AG04450 (cell line): ENCODE data around the gene TTC19. TPM values are rescaled to one million over a fixed set of nuclear protein-coding genes. Genes with fewer than 3 reads are reported as not detected.
"Not testable (repeated sequence)": the region's sequence is repeated elsewhere in the genome, so short reads cannot be mapped to it uniquely, and the experiment has no call there.

ENCODE experiments used
- CTCF ChIA-PET: fragments of 300-600, 350-600 bp; formaldehyde crosslinking; extraction: SDS; loops from one replicate; lab custom pipeline; 2022; ENCODE audit warnings: antibody characterized with exemption, inconsistent platforms; lab: Charles Lee
- POLR2A ChIA-PET: fragments of 350-600 bp; formaldehyde crosslinking; extraction: SDS; loops from one replicate; lab custom pipeline; 2021; ENCODE audit warnings: antibody characterized with exemption, inconsistent platforms; lab: Yijun Ruan, JAX
- DNase-seq: peaks from one replicate; pipeline ENCODE4 v3.0.0-alpha.2; 2011; ENCODE audit warnings: low read depth, low spot score
- H3K27ac ChIP-seq: one replicate; pipeline ENCODE4 v1.5.1; 2012; ENCODE audit warnings: low read depth, low read length, control low read depth
- H3K27me3 ChIP-seq: one replicate; pipeline ENCODE4 v1.6.0; 2012; ENCODE audit warnings: low read length; ENCODE audit not compliant: control insufficient read depth, insufficient read depth
- H3K4me3 ChIP-seq: 2 replicates; pipeline ENCODE4 v1.5.1; 2011; ENCODE audit warnings: mild to moderate bottlenecking, low read depth, low read length, control low read depth
- H3K9me3 ChIP-seq: 2 replicates; pipeline ENCODE4 v1.5.1; 2012; ENCODE audit warnings: low read length; ENCODE audit not compliant: control insufficient read depth, insufficient read depth
- polyA plus RNA-seq: library from polyadenylated mRNA; depleted of rRNA; stranded (reverse); fragments of >200 nt; gene quantifications from 2 replicates; pipeline ENCODE4 v1.2.3, GENCODE V29; 2011
- TF ChIP-seq, protein P1 (sequence below): IDR thresholded peaks from 2 replicates; pipeline ENCODE4 v1.5.1; 2011; ENCODE audit warnings: low read depth, low read length, control low read depth, inconsistent platforms

Gene TTC19
- polyA plus RNA-seq, 1 experiment, result 5.9 TPM

DNA sequence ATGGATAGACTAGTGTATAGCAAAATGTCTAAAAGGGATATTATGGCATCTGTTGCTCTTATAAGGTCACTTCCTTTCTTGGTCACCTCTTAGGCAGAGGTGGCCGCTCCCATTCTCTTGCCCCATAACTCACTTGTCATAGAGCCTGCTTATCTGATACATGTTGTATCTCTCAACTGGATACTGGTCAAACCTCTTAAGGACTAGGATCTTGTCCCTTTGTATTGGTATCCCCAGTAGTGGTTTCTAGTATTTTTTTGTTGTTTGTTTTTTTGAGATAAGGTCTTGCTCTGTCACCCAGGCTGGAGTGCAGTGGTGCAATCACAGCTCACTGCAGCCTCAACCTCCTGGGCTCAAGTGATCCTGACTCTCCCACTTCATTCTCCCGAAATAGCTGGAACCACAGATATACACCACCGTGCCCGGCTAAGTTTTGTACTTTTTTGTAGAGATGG is 27.1 kb upstream of the TTC19 start:
- POLR2A ChIA-PET, result no interaction called here
- Histone ChIP-seq H3K9me3 (no peaks in the 10 kb centered on the region), H3K27me3 (no peaks in the 10 kb centered on the region), H3K27ac (no peak overlapping the region), H3K4me3 (no peak overlapping the region)
- CTCF ChIA-PET, result no interaction called here
- DNase-seq, result no peak
- TF ChIP-seq, protein P1, sequence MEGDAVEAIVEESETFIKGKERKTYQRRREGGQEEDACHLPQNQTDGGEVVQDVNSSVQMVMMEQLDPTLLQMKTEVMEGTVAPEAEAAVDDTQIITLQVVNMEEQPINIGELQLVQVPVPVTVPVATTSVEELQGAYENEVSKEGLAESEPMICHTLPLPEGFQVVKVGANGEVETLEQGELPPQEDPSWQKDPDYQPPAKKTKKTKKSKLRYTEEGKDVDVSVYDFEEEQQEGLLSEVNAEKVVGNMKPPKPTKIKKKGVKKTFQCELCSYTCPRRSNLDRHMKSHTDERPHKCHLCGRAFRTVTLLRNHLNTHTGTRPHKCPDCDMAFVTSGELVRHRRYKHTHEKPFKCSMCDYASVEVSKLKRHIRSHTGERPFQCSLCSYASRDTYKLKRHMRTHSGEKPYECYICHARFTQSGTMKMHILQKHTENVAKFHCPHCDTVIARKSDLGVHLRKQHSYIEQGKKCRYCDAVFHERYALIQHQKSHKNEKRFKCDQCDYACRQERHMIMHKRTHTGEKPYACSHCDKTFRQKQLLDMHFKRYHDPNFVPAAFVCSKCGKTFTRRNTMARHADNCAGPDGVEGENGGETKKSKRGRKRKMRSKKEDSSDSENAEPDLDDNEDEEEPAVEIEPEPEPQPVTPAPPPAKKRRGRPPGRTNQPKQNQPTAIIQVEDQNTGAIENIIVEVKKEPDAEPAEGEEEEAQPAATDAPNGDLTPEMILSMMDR, result no peak

DNA sequence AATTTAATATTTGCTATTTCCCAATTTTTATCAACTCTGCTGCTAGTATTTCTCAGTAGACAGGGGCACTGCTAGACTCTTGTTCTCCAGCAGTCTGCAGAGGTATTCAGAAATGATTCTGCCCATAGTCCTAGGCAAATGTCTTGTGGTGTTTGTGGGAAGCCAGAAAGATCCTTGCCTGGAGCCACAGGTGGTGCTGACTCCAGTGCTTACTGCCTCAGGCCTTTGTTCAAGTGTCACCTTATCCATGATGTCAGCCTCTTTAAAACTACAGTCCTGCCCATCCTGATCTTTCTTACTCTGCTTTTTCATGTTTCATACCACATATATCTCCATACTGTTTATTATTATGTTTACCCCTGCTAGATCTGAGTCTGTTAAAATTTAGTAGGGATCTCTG is 26.6 kb upstream of the TTC19 start:
- no peaks in the 10 kb centered on the region for H3K27me3 ChIP-seq
- no peaks in the 10 kb centered on the region for H3K9me3 ChIP-seq
- DNase-seq, result no peak
- CTCF ChIA-PET, result no interaction called here
- H3K4me3 ChIP-seq, result no peak overlapping the region
- POLR2A ChIA-PET, result no interaction called here
- no peak overlapping the region for H3K27ac ChIP-seq
- TF ChIP-seq, protein P1, result no peak

DNA sequence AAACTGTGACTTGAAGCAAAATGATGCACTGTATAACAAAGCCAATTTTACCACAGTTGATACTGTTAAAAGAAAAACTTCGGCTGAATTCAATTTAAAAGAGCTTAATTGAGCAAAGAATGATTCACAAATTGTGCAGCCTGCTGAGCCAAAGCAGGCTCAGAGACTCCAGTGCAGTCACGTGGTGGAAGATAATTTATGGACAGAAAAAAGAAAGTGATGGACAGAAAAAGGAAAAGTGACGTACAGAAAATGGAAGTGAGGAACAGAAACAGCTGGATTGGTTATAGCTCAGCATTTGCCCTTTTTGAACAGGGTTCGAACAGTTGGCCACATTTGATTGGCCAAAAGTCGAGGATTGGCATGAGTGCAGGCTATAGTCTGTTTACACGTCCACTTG is 25.8 kb upstream of the TTC19 start:
- POLR2A ChIA-PET, result no interaction called here
- H3K27ac ChIP-seq, result no peak overlapping the region
- H3K4me3 ChIP-seq, result no peak overlapping the region
- TF ChIP-seq, protein P1, result no peak
- no peaks in the 10 kb centered on the region for H3K27me3 ChIP-seq
- no peak for DNase-seq
- CTCF ChIA-PET, result interaction anchor here (1.0 kb wide), 1 partner anchor 145 kb away, joined by 4 read pairs; no protein-coding TSS in a partner anchor
- H3K9me3 ChIP-seq, result no peaks in the 10 kb centered on the region

DNA sequence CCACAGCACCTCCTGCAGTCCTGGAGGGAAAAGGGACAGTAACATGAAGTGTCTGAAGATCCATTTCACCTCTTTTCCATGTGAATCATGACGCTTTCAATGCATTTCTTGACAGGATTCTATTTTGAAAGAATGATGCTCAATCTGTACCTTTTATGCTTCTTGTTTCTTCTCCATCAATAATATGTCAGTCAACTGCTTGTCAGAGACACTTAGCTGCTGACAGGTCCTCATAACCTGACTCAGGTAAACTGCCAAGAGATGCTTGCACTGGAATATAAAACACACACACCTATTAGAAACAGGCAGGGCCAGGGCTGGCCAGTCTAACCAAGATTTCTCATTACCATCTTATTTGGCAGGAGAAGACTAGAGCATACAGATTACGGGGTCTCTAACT is 21.7 kb upstream of the TTC19 start:
- ChIA-PET CTCF (no interaction called here), POLR2A (no interaction called here)
- Histone ChIP-seq H3K27me3 (no peaks in the 10 kb centered on the region), H3K4me3 (no peak overlapping the region), H3K9me3 (no peaks in the 10 kb centered on the region), H3K27ac (no peak overlapping the region)
- TF ChIP-seq, protein P1, result no peak
- DNase-seq, result no peak

DNA sequence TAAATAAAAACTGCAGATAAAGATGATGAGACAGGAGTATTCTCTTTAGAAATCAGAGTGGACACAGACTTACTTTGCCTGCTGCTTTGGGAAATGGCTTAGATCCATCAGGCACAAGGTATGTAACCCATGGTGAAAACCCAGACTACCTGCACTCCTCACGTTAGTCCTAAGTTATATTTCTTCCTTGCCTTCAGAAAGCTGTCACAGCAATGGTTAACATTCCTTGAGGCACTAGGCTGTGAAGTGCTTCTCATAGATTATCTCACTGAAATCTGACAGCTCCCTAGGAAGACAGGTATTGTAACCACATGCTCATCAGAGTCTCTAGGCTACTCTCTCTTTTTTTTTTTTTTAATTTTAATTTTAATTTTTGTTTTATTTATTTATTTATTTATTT is 21.0 kb upstream of the TTC19 start:
- CTCF ChIA-PET, result no interaction called here
- Histone ChIP-seq H3K27ac (no peak overlapping the region), H3K4me3 (no peak overlapping the region), H3K9me3 (no peaks in the 10 kb centered on the region), H3K27me3 (no peaks in the 10 kb centered on the region)
- TF ChIP-seq, protein P1, result no peak
- DNase-seq, result no peak
- POLR2A ChIA-PET, result no interaction called here

DNA sequence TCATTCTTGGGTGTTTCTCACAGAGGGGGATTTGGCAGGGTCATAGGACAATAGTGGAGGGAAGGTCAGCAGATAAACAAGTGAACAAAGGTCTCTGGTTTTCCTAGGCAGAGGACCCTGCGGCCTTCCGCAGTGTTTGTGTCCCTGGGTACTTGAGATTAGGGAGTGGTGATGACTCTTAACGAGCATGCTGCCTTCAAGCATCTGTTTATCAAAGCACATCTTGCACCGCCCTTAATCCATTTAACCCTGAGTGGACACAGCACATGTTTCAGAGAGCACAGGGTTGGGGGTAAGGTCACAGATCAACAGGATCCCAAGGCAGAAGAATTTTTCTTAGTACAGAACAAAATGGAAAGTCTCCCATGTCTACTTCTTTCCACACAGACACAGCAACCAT is 20.6 kb upstream of the TTC19 start:
- CTCF ChIA-PET, DNase-seq, H3K9me3 ChIP-seq, H3K27ac ChIP-seq, H3K4me3 ChIP-seq, POLR2A ChIA-PET, H3K27me3 ChIP-seq: not testable (repeated sequence)
